Measurements from ENCODE around the gene SLC52A1.

SLC52A1 gene

DNA sequence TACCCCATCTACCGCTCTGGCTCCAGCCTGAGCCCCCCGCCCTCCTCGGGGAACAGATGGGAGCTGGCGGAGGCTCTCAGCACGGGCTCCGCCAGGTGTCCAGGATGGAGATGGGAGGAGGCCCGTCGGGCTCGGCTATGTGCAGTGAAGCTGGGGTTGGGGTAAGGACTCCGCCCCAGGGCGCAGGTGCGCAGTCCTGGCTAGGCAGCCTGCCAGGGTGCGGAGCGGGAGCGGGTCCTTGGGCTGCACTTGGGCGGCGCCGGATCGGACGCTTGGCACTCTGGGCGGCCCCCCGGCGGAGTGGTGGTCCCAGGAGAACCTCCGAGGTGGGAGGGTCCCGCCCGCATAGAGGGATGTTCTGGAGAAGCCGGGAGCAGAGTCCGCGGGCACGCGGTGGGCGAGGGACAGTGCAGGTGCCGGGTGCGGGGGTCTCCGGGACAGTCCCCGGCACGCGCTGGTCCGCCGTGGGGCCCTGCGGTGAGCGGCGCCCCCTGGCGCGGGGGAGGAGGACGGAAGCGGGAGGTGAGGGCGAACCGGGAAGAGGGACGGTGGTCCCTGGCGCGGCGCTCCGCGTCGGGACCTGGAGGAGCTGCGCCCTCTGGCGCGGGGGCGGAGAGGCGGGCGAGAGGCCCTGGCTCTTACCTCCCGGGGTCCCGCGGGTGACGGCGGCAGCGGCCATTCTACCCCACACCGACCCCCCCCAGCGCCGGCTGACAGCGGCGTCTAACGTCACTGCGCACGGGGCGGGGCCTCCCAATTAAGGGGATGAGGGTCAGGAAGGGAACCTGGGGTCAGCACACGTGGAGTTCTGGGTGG is 48.1 kb downstream of the SLC52A1 start, which contains the start of gene CAMTA2:
Gene CAMTA2, minus strand, starts transcription at position 725 of the 816 bp plus-strand sequence. CDS start 1,453 bp downstream, outside the sequence.
- peak; percentile 81 for DNase-seq

- no peak for DNase-seq
Measured at GRCh38 chr17:4986403-4986802, 48.8 kb downstream of the SLC52A1 start.
